HFFc6 (cell line): Measurements from ENCODE around the gene MT1M. TPM values are rescaled to one million over a fixed set of nuclear protein-coding genes. Genes with fewer than 3 reads are reported as not detected.

Source experiments
- DNase-seq: peaks from one replicate; pipeline ENCODE4 v3.0.0-alpha.2; 2018
- H3K27ac Mint-ChIP-seq: 2 replicates; pipeline ENCODE4 v1.8.0; 2020; ENCODE audit warnings: mild to moderate bottlenecking, mixed read lengths
- H3K27me3 Mint-ChIP-seq: 2 replicates; pipeline ENCODE4 v1.8.0; 2021; ENCODE audit warnings: mild to moderate bottlenecking, moderate library complexity, mixed read lengths; ENCODE audit not compliant: insufficient read depth
- H3K36me3 Mint-ChIP-seq: 2 replicates; pipeline ENCODE4 v1.8.0; 2021; ENCODE audit warnings: low read depth, mixed read lengths
- H3K4me1 Mint-ChIP-seq: 2 replicates; pipeline ENCODE4 v1.8.0; 2020; ENCODE audit warnings: low read depth, mixed read lengths
- H3K4me3 Mint-ChIP-seq: 2 replicates; pipeline ENCODE4 v1.8.0; 2020; ENCODE audit warnings: mild to moderate bottlenecking, moderate library complexity, mixed read lengths
- H3K9me3 Mint-ChIP-seq: 2 replicates; pipeline ENCODE4 v1.8.0; 2020; ENCODE audit warnings: mild to moderate bottlenecking, mixed read lengths
- CTCF ChIP-seq: fragments of 200-600 bp; sonication (generic); IDR thresholded peaks from 2 replicates; pipeline ENCODE4 v1.5.0; 2021; ENCODE audit warnings: antibody characterized with exemption, mild to moderate bottlenecking
- total RNA-seq, 6 experiments: library from RNA; stranded (reverse); fragmentation: NEBNext Ultra II Directional; extraction: Animal tissue kit (Norgen Biotek cat#: 25700); gene quantifications; 2 replicates in 1 of 6; 3 replicates in 5 of 6; pipeline ENCODE4 v1.2.3, GENCODE V29; 2021

MT1M gene
- total RNA-seq, 6 experiments from 2014 or later = 0.21 to 0.41 (median 0.28) TPM; not detected in 1

GRCh38 chr16:56606476-56607108 lies 25.9 kb upstream of the MT1M start:
- no peak for TF ChIP-seq CTCF
- Mint-ChIP-seq H3K36me3 (peaks cover 14% of the 10 kb centered on the region; the same call in 1 of the 2 replicates), H3K9me3 (no peaks in the 10 kb centered on the region), H3K4me1 (peaks cover 58% of the 10 kb centered on the region), H3K27ac (peak overlapping the region; percentile 100), H3K4me3 (peak overlapping the region; percentile 84), H3K27me3 (peaks cover 6% of the 10 kb centered on the region)
- DNase-seq = peak; percentile 90

- no peaks in the 10 kb centered on the region for H3K9me3 Mint-ChIP-seq
- peaks cover 6% of the 10 kb centered on the region for H3K27me3 Mint-ChIP-seq
- H3K4me3 Mint-ChIP-seq = peak overlapping the region; percentile 84
- TF ChIP-seq CTCF = no peak
- H3K36me3 Mint-ChIP-seq = peaks cover 14% of the 10 kb centered on the region; the same call in 1 of the 2 replicates
- peak; percentile 97 for DNase-seq
- peak overlapping the region; percentile 100 for H3K27ac Mint-ChIP-seq
- peaks cover 61% of the 10 kb centered on the region for H3K4me1 Mint-ChIP-seq
Observed at GRCh38 chr16:56607109-56607618, 25.3 kb upstream of the MT1M start.

- Mint-ChIP-seq H3K27me3 (peaks cover 6% of the 10 kb centered on the region), H3K27ac (peak overlapping the region; percentile 100), H3K4me1 (peaks cover 66% of the 10 kb centered on the region), H3K36me3 (peaks cover 14% of the 10 kb centered on the region; the same call in 1 of the 2 replicates), H3K9me3 (no peaks in the 10 kb centered on the region), H3K4me3 (peak overlapping the region; percentile 84)
- no peak for TF ChIP-seq CTCF
- DNase-seq = no peak
Observed at GRCh38 chr16:56607675-56608042, 24.8 kb upstream of the MT1M start.

GRCh38 chr16:56608043-56608875 lies 24.2 kb upstream of the MT1M start, which contains the start of gene MT2A:
Gene MT2A (plus strand): TSS chr16:56608584. CDS start chr16:56608656, 72 bp downstream.
- Mint-ChIP-seq H3K9me3 (no peaks in the 10 kb centered on the region), H3K27me3 (peaks cover 6% of the 10 kb centered on the region), H3K27ac (peak within 1 kb of the TSS; percentile 100), H3K4me1 (peaks cover 71% of the 10 kb centered on the region), H3K36me3 (peaks cover 14% of the 10 kb centered on the region; the same call in 1 of the 2 replicates), H3K4me3 (peak within 1 kb of the TSS; percentile 98)
- peak; percentile 95 for DNase-seq
- TF ChIP-seq CTCF = no peak

- no peaks in the 10 kb centered on the region for H3K9me3 Mint-ChIP-seq
- peaks cover 73% of the 10 kb centered on the region for H3K4me1 Mint-ChIP-seq
- H3K4me3 Mint-ChIP-seq = peak overlapping the region; percentile 98
- peaks cover 14% of the 10 kb centered on the region; the same call in 1 of the 2 replicates for H3K36me3 Mint-ChIP-seq
- no peak for TF ChIP-seq CTCF
- peaks cover 6% of the 10 kb centered on the region for H3K27me3 Mint-ChIP-seq
- peak overlapping the region; percentile 96 for H3K27ac Mint-ChIP-seq
- DNase-seq = no peak
Observed at GRCh38 chr16:56608876-56609462, 23.5 kb upstream of the MT1M start.
